AG08396 (cell line): Measurements from ENCODE around the gene WDR53.
"Not testable (repeated sequence)": the region's sequence is repeated elsewhere in the genome, so short reads cannot be mapped to it uniquely, and the experiment has no call there.

Experiments
- DNase-seq: peaks from one replicate; pipeline ENCODE4 v3.0.0; 2012; ENCODE audit warnings: low spot score, mixed read lengths

WDR53 gene

GRCh38 chr3:196558476-196558875, 9.9 kb downstream of the WDR53 start:
- no peak for DNase-seq

- DNase-seq: no peak
Measured at GRCh38 chr3:196557236-196557635, 11.1 kb downstream of the WDR53 start.

GRCh38 chr3:196555295-196555694, 13.1 kb downstream of the WDR53 start:
- no peak for DNase-seq

GRCh38 chr3:196554205-196554604, 14.1 kb downstream of the WDR53 start:
- DNase-seq: no peak

- no peak for DNase-seq
Measured at GRCh38 chr3:196553551-196553950, 14.8 kb downstream of the WDR53 start.

- no peak for DNase-seq
Measured at GRCh38 chr3:196552253-196552652, 16.1 kb downstream of the WDR53 start.

- not testable (repeated sequence) for DNase-seq
Measured at GRCh38 chr3:196550172-196550571, 18.2 kb downstream of the WDR53 start.

GRCh38 chr3:196549312-196549711, 19.0 kb downstream of the WDR53 start:
- DNase-seq: not testable (repeated sequence)

GRCh38 chr3:196547067-196547466, 21.3 kb downstream of the WDR53 start:
- DNase-seq: no peak

- DNase-seq: no peak
Measured at GRCh38 chr3:196546537-196546936, 21.8 kb downstream of the WDR53 start.

GRCh38 chr3:196544491-196544992, 23.8 kb downstream of the WDR53 start:
- no peak for DNase-seq

GRCh38 chr3:196541684-196542445, 26.5 kb downstream of the WDR53 start:
- DNase-seq: no peak

- peak; percentile 36 for DNase-seq
Measured at GRCh38 chr3:196537319-196537984, 30.9 kb downstream of the WDR53 start.

GRCh38 chr3:196533260-196533681, 35.1 kb downstream of the WDR53 start:
- DNase-seq: no peak

- DNase-seq: no peak
Measured at GRCh38 chr3:196531418-196531817, 36.9 kb downstream of the WDR53 start.

- DNase-seq: peak; percentile 79
Measured at GRCh38 chr3:196528639-196529233, 39.6 kb downstream of the WDR53 start.

- DNase-seq: no peak
Measured at GRCh38 chr3:196525141-196525540, 43.2 kb downstream of the WDR53 start.

GRCh38 chr3:196524527-196524926, 43.8 kb downstream of the WDR53 start:
- DNase-seq: no peak

- DNase-seq: no peak
Measured at GRCh38 chr3:196523841-196524240, 44.5 kb downstream of the WDR53 start.

- DNase-seq: not testable (repeated sequence)
Measured at GRCh38 chr3:196521291-196521690, 47.1 kb downstream of the WDR53 start.

GRCh38 chr3:196519718-196520082, 48.7 kb downstream of the WDR53 start:
- no peak for DNase-seq

- DNase-seq: peak; percentile 78
Measured at GRCh38 chr3:196518966-196519717, 49.2 kb downstream of the WDR53 start.
